HG03025 (cell line): ENCODE measurements around the gene SLC39A13.

Experiments
- ATAC-seq: cut with Tn5 transposase; IDR thresholded peaks from one replicate; pipeline ENCODE4 v1.9.1; 2021; ENCODE audit warnings: mild to moderate bottlenecking, moderate library complexity; ENCODE audit not compliant: unreplicated experiment, low FRiP score

Gene SLC39A13

DNA sequence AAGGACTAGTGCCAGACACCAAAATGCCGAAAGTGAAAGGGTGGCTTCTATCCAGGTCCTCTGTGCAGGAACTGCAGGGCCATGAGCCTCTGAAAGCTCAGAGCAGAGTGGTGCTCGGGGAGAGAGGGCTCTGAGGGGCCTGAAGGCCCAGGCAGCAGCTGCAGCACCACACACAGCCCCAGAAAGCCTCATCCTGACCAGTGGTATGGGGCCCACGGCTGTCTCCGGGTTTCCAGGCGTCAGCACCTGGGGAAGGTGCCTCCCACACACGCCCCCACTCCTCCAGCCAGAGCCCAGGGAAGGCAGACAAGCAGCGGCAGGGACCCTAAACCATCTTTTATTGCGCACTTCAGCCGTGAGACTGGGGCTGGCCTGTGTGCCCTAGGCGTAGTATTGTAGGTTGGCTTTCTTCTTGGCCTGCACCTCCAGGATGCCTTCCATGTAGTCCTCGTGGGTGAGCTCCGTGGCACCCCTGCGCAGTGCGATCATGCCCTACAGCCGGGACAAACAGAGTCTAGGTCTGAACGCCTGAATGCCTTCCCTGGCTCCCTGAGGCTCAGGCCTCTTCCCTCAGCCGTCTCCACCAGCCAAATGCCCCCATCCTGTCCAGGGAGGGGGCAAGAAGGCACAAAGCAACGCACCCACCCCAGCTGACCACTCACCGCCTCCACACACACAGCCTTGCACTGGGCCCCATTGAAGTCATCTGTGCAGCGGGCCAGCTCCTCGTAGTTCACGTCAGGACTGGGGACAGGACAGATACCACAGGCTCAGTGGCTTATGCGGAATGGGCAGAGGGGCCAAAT is 10.3 kb downstream of the SLC39A13 start:
- no peak for ATAC-seq

GRCh38 chr11:47425611-47426010 is 17.2 kb downstream of the SLC39A13 start:
- no peak for ATAC-seq

GRCh38 chr11:47426062-47426956 is 17.9 kb downstream of the SLC39A13 start, which contains the start of gene PSMC3:
Gene PSMC3, minus strand, starts transcription at chr11:47426439. Its CDS starts 160 bp downstream, at chr11:47426279.
- peak; percentile 92 for ATAC-seq

DNA sequence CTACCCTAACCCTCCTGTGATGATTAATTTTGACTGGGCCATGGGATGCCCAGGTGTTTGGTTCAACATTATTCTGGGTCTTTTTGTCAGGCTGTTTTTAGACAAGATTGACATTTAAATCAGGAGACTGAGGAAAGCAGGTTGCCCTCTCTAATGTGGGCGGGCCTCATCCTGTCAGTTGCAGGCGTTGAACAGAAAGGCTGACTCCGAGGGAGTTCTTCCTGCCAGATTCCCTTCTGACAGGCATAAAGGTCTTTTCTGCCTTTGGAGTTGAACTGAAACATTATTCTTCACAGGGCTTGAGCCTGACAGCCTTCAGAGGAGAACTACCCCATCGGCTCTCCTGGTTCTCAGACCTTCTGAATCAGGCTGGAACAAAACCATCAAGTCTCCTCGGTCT is 22.1 kb downstream of the SLC39A13 start:
- no peak for ATAC-seq

DNA sequence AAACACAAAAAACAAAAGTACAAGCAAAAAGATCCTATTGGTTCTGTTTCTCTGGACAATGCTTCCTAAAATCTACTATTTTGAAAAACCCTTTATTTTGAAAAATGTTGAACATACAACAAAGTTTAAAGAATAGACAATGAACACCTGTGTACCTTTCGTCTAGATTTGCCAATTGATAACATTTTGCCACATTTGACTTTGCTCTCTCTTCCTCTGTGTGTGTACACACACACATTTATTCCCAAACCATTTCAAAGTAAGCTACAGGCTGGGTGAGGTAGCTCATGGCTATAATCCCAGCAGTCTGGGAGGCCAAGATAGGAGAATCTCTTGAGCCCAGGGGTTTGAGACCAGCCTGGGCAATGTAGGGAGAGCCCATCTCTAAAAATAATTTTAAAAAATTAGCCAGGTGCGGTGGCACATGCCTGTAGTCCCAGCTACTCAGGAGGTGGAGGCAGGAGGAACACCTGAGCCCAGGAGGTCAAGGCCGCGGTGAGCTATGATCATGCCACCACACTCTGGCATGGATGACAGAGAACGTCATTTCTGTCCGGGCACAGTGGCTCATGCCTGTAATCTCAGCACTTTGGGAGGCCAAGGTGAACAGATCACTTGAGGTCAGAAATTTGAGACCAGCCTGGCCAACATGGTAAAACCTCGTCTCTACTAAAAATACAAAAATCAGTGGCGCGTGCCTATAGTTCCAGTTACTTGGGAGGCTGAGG is 23.1 kb downstream of the SLC39A13 start:
- ATAC-seq: no peak

DNA sequence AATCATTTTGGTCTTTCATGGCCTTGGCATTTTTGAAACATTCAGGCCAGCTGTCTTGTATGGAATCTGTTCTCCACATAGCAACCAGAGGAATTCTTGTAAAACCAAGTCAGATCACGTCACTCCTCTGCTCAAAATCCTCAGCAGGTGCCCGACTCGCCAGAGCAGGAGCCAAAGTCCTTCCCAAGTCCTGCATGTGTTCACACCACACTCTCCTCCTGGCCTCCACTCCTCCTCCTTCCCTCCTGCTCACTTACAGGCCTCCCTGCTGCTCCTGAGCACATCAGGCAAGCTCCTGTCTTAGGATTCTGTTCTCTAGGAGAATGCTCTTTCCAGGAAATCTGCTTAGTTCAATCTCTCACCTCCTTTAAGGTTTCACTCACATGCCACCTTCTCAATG is 24.8 kb downstream of the SLC39A13 start:
- no peak for ATAC-seq

- no peak for ATAC-seq
Measured at GRCh38 chr11:47434011-47434786, 25.8 kb downstream of the SLC39A13 start.

- ATAC-seq: no peak
Measured at GRCh38 chr11:47435687-47436086, 27.3 kb downstream of the SLC39A13 start.

DNA sequence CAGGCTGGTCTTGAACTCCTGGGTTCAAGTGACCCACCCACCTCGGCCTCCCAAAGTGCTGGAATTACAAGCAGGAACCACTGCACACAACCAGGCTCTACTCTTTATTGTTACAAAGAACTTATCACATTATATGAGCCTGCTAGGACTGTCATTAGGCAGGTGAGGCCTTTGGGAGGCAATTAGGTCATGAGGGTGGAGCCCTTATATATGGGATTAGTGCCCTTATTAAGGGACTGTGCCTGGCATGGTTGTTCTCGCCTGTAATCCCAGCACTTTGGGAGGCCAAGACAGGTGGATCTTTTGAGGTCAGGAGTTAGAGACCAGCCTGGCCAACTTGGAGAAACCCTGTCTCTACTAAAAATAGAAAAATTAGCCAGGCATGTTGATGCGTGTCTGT is 28.3 kb downstream of the SLC39A13 start:
- ATAC-seq: no peak

GRCh38 chr11:47437218-47437745 is 28.9 kb downstream of the SLC39A13 start:
- ATAC-seq: no peak

- ATAC-seq: no peak
Measured at GRCh38 chr11:47437746-47438418, 29.5 kb downstream of the SLC39A13 start.

GRCh38 chr11:47438721-47439120 is 30.3 kb downstream of the SLC39A13 start:
- ATAC-seq: no peak

- no peak for ATAC-seq
Measured at GRCh38 chr11:47440054-47440476, 31.7 kb downstream of the SLC39A13 start.

- no peak for ATAC-seq
Measured at GRCh38 chr11:47441421-47441820, 33.0 kb downstream of the SLC39A13 start.

DNA sequence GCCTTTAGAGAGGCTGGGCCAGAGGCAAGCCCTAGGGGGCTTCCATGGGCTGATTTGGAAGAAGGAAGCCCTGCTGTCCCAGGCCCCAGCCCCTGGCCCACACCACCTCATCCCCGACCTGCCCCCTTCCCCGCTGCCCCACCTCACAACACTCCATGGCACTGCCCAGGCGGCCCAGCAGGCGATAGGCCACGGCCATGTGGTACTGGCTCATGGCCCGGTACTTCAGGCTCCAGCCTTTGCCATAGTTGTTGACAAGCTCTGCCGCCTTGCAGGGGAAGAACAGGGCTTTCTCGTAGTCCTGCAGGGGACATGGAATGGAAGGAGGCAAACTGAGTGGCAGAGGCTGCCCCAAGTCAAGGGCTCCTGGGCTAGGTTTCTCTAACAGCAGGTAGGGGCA is 34.1 kb downstream of the SLC39A13 start:
- ATAC-seq: no peak

DNA sequence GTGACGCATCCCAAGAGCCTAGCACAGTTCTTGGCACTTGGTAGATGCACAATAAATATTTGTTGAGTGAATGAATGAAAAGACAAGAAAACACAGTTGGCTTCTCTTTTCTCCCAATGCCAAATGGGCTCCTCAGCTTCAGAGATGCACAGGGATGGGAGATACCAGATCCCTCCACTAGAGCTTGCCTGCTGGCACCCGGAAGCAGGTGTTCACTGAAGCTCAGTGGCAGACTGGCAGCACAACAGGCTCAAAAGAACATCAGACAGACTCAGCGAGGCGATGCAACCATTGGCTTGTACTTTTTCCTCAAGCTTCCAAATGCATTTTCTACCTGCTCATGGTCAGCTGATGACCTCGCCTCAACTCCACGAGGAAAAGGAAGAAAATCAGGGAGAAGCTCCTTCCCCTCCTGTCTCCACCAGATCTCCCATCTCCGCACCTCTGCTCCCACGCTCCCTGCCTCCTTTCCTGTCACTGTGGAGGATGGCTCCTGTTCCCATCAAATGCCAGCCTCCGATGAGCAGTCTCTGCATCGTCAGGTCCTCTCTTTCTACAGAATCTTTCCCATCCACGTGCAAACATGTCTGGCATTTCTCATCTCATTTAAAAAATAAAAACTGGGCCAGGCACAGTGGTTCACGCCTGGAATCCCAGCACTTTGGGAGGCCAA is 34.8 kb downstream of the SLC39A13 start:
- no peak for ATAC-seq

DNA sequence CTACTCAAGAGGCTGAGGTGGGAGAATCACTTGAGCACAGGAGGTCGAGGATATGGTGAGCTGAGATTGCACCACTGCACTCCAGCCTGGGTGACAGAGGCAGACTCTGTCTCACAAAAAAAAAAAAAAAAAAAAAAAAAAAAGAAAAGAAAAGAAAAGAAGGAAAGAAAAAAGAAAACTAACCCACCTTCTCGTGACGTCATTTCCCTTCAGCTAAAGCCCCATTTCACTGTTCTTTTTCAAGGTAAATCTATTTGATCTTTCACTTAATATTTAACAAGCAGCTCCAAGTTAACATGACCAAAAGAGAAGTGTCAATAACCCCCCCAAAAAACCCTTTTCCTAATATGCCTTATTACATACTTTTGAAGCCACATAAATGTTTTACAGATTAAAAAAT is 35.4 kb downstream of the SLC39A13 start:
- ATAC-seq: no peak

DNA sequence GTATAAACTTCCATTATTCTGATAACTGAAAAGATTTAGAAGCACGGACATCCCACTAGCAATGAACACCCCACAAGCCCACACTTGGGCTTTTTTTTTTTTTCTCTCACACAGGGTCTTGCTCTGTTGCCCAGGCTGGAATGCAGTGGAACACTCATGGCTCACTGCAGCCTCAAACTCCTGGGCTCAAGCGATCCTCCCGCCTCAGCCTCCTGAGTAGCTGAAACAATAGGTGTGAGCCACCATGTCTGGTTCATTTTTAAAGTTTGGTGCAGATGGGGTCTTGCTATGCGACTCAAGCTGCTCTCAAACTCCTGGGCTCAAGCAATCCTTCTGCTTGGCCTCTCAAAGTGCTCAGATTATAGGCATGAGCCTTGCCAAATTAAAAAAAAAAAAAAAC is 37.5 kb downstream of the SLC39A13 start:
- ATAC-seq: no peak

DNA sequence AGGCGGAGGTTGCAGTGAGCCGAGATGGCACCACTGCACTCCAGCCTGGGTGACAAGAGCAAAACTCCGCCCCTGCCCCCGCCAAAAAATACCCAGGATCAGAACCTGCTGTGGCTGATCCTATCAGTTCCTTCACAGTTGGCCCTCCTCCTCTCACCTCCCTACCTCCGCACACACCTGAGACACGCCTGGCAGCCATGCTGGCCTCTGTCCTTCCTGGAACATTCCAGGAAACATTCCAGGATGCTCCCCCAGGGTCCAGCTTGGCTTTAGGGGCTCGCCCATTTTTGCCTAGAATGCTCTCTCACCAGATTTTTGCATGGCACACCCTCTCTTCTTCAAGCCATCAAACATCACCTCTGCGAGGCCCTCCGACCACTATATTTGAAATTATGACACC is 38.4 kb downstream of the SLC39A13 start:
- no peak for ATAC-seq
